ENCODE data around the gene TTC27.

- no peak for TF ChIP-seq SP1 (CRISPR knock-in tag; conservative IDR thresholded peaks at IDR 0.05)
- TF ChIP-seq FOXK1 (CRISPR knock-in tag; IDR thresholded peaks at IDR 0.05): no peak
- TF ChIP-seq CTCF (IDR thresholded peaks at IDR 0.05): no peak
- no peak for TF ChIP-seq ZNF425 (CRISPR knock-in tag; conservative IDR thresholded peaks at IDR 0.05)
Observed at GRCh38 chr2:32617599-32618189, 10.2 kb upstream of the TTC27 start.

Measured in WTC11 (cell line).